ENCODE results near the gene EPAS1. TPM values are rescaled to one million over a fixed set of nuclear protein-coding genes. Genes with fewer than 3 reads are reported as not detected.
"Not testable (repeated sequence)": the region's sequence is repeated elsewhere in the genome, so short reads cannot be mapped to it uniquely, and the experiment has no call there.

The EPAS1 gene
- total and polyA plus RNA-seq, 2 of the 8 experiments (the other 6 are each of a cell fraction or from before 2014, with no cell fraction given) = 2.0 to 4.9 TPM

GRCh38 chr2:46394649-46395510 lies 97.7 kb downstream of the EPAS1 start (continued):
- TF ChIP-seq ATF3 (IDR thresholded peaks at IDR 0.05; ENCODE audit: insufficient read depth, low read depth, low read length) (no peak), BCL11A (IDR thresholded peaks at IDR 0.05; ENCODE audit: low read depth in 2 of 2, low read length in 2 of 2) (no peak), CTBP2 (IDR thresholded peaks at IDR 0.05; ENCODE audit: borderline replicate concordance, insufficient read depth, insufficient read length, low read length) (no peak), RAD21 (IDR thresholded peaks at IDR 0.05 in 1 of 2, conservative IDR thresholded peaks at IDR 0.05 in 1 of 2; ENCODE audit: low read depth in 2 of 2, low read length in 2 of 2) (no peak), EP300 (IDR thresholded peaks at IDR 0.05; ENCODE audit: borderline replicate concordance in 1 of 2, low read depth in 2 of 2, low read length in 2 of 2) (no peak), GTF2F1 (IDR thresholded peaks at IDR 0.05; ENCODE audit: borderline replicate concordance, low read depth, low read length) (no peak)

- not testable (repeated sequence) for FAIRE-seq; DNase-seq (ENCODE audit: low read depth in 1 of 2, low spot score in 2 of 2)
Measured at GRCh38 chr2:46395730-46396129, 98.5 kb downstream of the EPAS1 start.

More at GRCh38 chr2:46395730-46396129, 98.5 kb downstream of the EPAS1 start:
- H3K23ac ChIP-seq (ENCODE audit: insufficient read length); H3K27ac ChIP-seq (ENCODE audit: low read depth, low read length); H2AFZ ChIP-seq (ENCODE audit: low read length); H3K79me2 ChIP-seq (ENCODE audit: control insufficient read depth in 1 of 2, insufficient read depth in 2 of 2, low read length in 2 of 2); H4K91ac ChIP-seq (replicated peaks; ENCODE audit: insufficient read length, low read length); H3K79me1 ChIP-seq (ENCODE audit: low read depth, low read length); H3K14ac ChIP-seq (ENCODE audit: insufficient read length); H3K4me1 ChIP-seq (replicated peaks in 1 of 4; ENCODE audit: control insufficient read depth in 3 of 4, insufficient read depth in 4 of 4, low read length in 3 of 4); H3K4ac ChIP-seq (replicated peaks; ENCODE audit: insufficient read length, low read depth, low read length); H3K36me3 ChIP-seq (ENCODE audit: control insufficient read depth in 2 of 4, insufficient read depth in 4 of 4, low read length in 3 of 4); H2BK120ac ChIP-seq (replicated peaks; ENCODE audit: low read depth, low read length); H2AK5ac ChIP-seq (ENCODE audit: low read depth, low read length); H3K9ac ChIP-seq (replicated peaks in 1 of 4; ENCODE audit: extremely low read depth in 1 of 4, low read depth in 3 of 4, low read length in 3 of 4); H3K9me3 ChIP-seq (ENCODE audit: insufficient read depth in 2 of 2, low read depth in 1 of 2, low read length in 1 of 2); H3K56ac ChIP-seq (replicated peaks; ENCODE audit: insufficient read length, low read depth, low read length); H2BK12ac ChIP-seq (ENCODE audit: low read depth, low read length); H4K8ac ChIP-seq (ENCODE audit: extremely low read depth, insufficient read depth, low read length); H4K5ac ChIP-seq (ENCODE audit: insufficient read length, low read depth, low read length); H2BK15ac ChIP-seq (ENCODE audit: low read length); H2BK20ac ChIP-seq (ENCODE audit: low read length); H3K4me2 ChIP-seq (ENCODE audit: insufficient read depth in 1 of 2, low read depth in 2 of 2, low read length in 2 of 2); H3K23me2 ChIP-seq (ENCODE audit: low read depth, low read length); H2BK5ac ChIP-seq (ENCODE audit: low read depth, low read length); H3K18ac ChIP-seq (ENCODE audit: extremely low read depth, low read length); H4K20me1 ChIP-seq (replicated peaks in 1 of 2; ENCODE audit: control insufficient read depth in 1 of 2, insufficient read depth in 2 of 2, low read length in 2 of 2); POLR2A ChIA-PET (ENCODE audit: partially characterized antibody); H3K4me3 ChIP-seq (ENCODE audit: extremely low read depth in 1 of 4, insufficient read depth in 2 of 4, low read depth in 3 of 4, low read length in 4 of 4); H3K27me3 ChIP-seq (replicated peaks in 1 of 4; ENCODE audit: control insufficient read depth in 3 of 4, extremely low read depth in 1 of 4, insufficient read depth in 3 of 4, low read length in 3 of 4): not testable (repeated sequence)
- 100% methylated on average over 1 of the region's 1 CpG; no CpG with 5 or more reads in 1 of the 2 experiments for WGBS, 2 experiments (ENCODE audit: extremely low coverage in 1 of 2, insufficient coverage in 1 of 2, insufficient read length in 1 of 2, insufficient replicate concordance in 2 of 2, low coverage in 1 of 2, low lambda C conversion rate in 2 of 2, missing lambda C conversion rate in 1 of 2)
- CTCF ChIA-PET (ENCODE audit: partially characterized antibody) = interaction anchor here (1.0 kb wide), 1 partner anchor 68 kb away, joined by 3 read pairs; no protein-coding TSS in a partner anchor
